HG02970 (cell line): ENCODE data around the gene CFAP61.

ENCODE experiments used
- ATAC-seq: cut with Tn5 transposase; IDR thresholded peaks from one replicate; pipeline ENCODE4 v1.9.1; 2021; ENCODE audit warnings: mild to moderate bottlenecking, moderate library complexity, moderate number of reproducible peaks; ENCODE audit not compliant: unreplicated experiment, low FRiP score

CFAP61 gene

GRCh38 chr20:20370094-20370575 lies 317.8 kb downstream of the CFAP61 start:
- no peak for ATAC-seq

- ATAC-seq, result no peak
These were observed 318.8 kb downstream of the CFAP61 start for GRCh38 chr20:20371083-20371482.

- ATAC-seq, result no peak
These were observed 319.3 kb downstream of the CFAP61 start for GRCh38 chr20:20371681-20372080.

- ATAC-seq, result no peak
These were observed 320.8 kb downstream of the CFAP61 start for GRCh38 chr20:20373091-20373571.

GRCh38 chr20:20375862-20376261 lies 323.5 kb downstream of the CFAP61 start:
- no peak for ATAC-seq

GRCh38 chr20:20386192-20386591 lies 333.9 kb downstream of the CFAP61 start:
- no peak for ATAC-seq

- no peak for ATAC-seq
These were observed 338.1 kb downstream of the CFAP61 start for GRCh38 chr20:20390393-20390792.

GRCh38 chr20:20391115-20391514 lies 338.8 kb downstream of the CFAP61 start:
- no peak for ATAC-seq

- no peak for ATAC-seq
These were observed 339.4 kb downstream of the CFAP61 start for GRCh38 chr20:20391766-20392165.

GRCh38 chr20:20393207-20394120 lies 341.1 kb downstream of the CFAP61 start:
- ATAC-seq, result no peak

GRCh38 chr20:20395087-20395486 lies 342.8 kb downstream of the CFAP61 start:
- no peak for ATAC-seq

- no peak for ATAC-seq
These were observed 343.7 kb downstream of the CFAP61 start for GRCh38 chr20:20395903-20396568.

GRCh38 chr20:20396794-20397193 lies 344.5 kb downstream of the CFAP61 start:
- no peak for ATAC-seq

- no peak for ATAC-seq
These were observed 345.8 kb downstream of the CFAP61 start for GRCh38 chr20:20398123-20398522.

GRCh38 chr20:20399531-20400500 lies 347.5 kb downstream of the CFAP61 start:
- no peak for ATAC-seq

GRCh38 chr20:20401991-20402390 lies 349.7 kb downstream of the CFAP61 start:
- ATAC-seq, result no peak

- ATAC-seq, result no peak
These were observed 352.3 kb downstream of the CFAP61 start for GRCh38 chr20:20404633-20405032.

- ATAC-seq, result no peak
These were observed 353.3 kb downstream of the CFAP61 start for GRCh38 chr20:20405623-20406022.

GRCh38 chr20:20406306-20406705 lies 354.0 kb downstream of the CFAP61 start:
- ATAC-seq, result no peak
